ENCODE data around the gene PCBP4. TPM values are rescaled to one million over a fixed set of nuclear protein-coding genes. Genes with fewer than 3 reads are reported as not detected.

PCBP4 gene
- total and polyA plus RNA-seq, 2 donors (not counting 1 experiment from before 2014, with no cell fraction given): 15.3 to 25.6 TPM

GRCh38 chr3:51958603-51959521 lies 8.4 kb downstream of the PCBP4 start:
- H3K4me2 ChIP-seq (replicated peaks; ENCODE audit: low read depth, low read length, poor library complexity, severe bottlenecking): no peak overlapping the region
- H3K27me3 ChIP-seq (replicated peaks in 1 of 4; ENCODE audit: control extremely low read depth in 1 of 4, control insufficient read depth in 3 of 4, insufficient read depth in 4 of 4, low read length in 3 of 4): peaks cover 0 to 23% (median 14%) of the 10 kb centered on the region in 4 experiments
- ATAC-seq (ENCODE audit: low read depth) (no peak), DNase-seq (no peak)
- POLR2A ChIA-PET: interaction anchor here (0.6 to 1.3 kb wide), 4 partner anchors 10 to 170 kb away, joined by 3 to 7 read pairs (median 4); partner anchors contain the start of gene ABHD14B
- peaks cover 5% of the 10 kb centered on the region for H3K4me1 Mint-ChIP-seq
- peaks cover 0 to 6% (median 0%) of the 10 kb centered on the region in 3 donors for H3K9me3 ChIP-seq (ENCODE audit: control extremely low read depth in 1 of 3, control insufficient read depth in 2 of 3, insufficient read depth in 1 of 3, low read length in 2 of 3)
- no peak overlapping the region for H3K27ac Mint-ChIP-seq
- H4K20me1 ChIP-seq (ENCODE audit: control insufficient read depth, insufficient read depth, low read length, poor library complexity, severe bottlenecking): no peaks in the 10 kb centered on the region
- H3K4me3 Mint-ChIP-seq: no peak overlapping the region
- WGBS (ENCODE audit: insufficient coverage): over 99% methylated on average over 11 of the region's 20 CpGs
- H3K4me1 ChIP-seq (ENCODE audit: control insufficient read depth in 2 of 2, insufficient read depth in 2 of 2, low read length in 2 of 2): peaks cover 7 to 10% of the 10 kb centered on the region in 2 donors
- TF ChIP-seq EZH2 (IDR thresholded peaks at IDR 0.05; ENCODE audit: borderline replicate concordance, insufficient read depth, low read depth, low read length, poor library complexity, severe bottlenecking): no peak
- TF ChIP-seq CTCF (IDR thresholded peaks at IDR 0.05): no peak
- H3K27me3 Mint-ChIP-seq: peaks cover 4% of the 10 kb centered on the region
- no peak overlapping the region for H3K9ac ChIP-seq (ENCODE audit: low read length)
- intact Hi-C loops (cut with micrococcal nuclease): no loop called here
- CTCF ChIA-PET: interaction anchor here (0.9 kb wide), 1 partner anchor 15 kb away, joined by 3 read pairs; the partner anchor contains the start of gene ABHD14B
- H3K36me3 ChIP-seq (replicated peaks in 1 of 2; ENCODE audit: control extremely low read depth in 1 of 2, control insufficient read depth in 1 of 2, extremely low read depth in 1 of 2, insufficient read depth in 2 of 2, low read length in 1 of 2): no peaks in the 10 kb centered on the region
- no peaks in the 10 kb centered on the region for H3K79me2 ChIP-seq (ENCODE audit: control insufficient read depth, insufficient read depth, low read length)
- no peak overlapping the region for H2AFZ ChIP-seq (ENCODE audit: insufficient read depth, low read depth, low read length, poor library complexity, severe bottlenecking)
- no peak overlapping the region for H3K27ac ChIP-seq (ENCODE audit: low read length in 2 of 2)
- no peaks in the 10 kb centered on the region for H3K9me3 Mint-ChIP-seq (ENCODE audit: insufficient read depth)
- H3K4me3 ChIP-seq (ENCODE audit: control extremely low read depth in 1 of 5, extremely low read depth in 1 of 5, insufficient read depth in 1 of 5, low read depth in 2 of 5, low read length in 4 of 5): no peak overlapping the region

All from B cell (primary cell).